IMR-90 (cell line): Measurements from ENCODE around the gene OPTN. TPM values are rescaled to one million over a fixed set of nuclear protein-coding genes. Genes with fewer than 3 reads are reported as not detected.
"Not testable (repeated sequence)": the region's sequence is repeated elsewhere in the genome, so short reads cannot be mapped to it uniquely, and the experiment has no call there.

Source experiments
- ATAC-seq: fragments of 200-7000 bp; cut with Tn5 transposase; 2 replicates; pipeline ENCODE4 v1.9.1; 2020; ENCODE audit warnings: low read depth, mild to moderate bottlenecking, moderate library complexity
- BruUV-seq: library from RNA; stranded (reverse); fragments of 400-500 nt; replicated peaks from 2 replicates; lab custom pipeline; 2021; lab: Mats Ljungman, UMichigan
- CTCF ChIA-PET: fragments of 300-600 bp; formaldehyde crosslinking; extraction: SDS; loops from one replicate; lab custom pipeline; 2021; ENCODE audit warnings: antibody characterized with exemption; lab: Yijun Ruan, JAX
- POLR2A ChIA-PET: fragments of 300-600 bp; sonication (Branson Sonifier 250); formaldehyde crosslinking; loops from one replicate; lab custom pipeline; 2022; ENCODE audit warnings: antibody characterized with exemption; ENCODE audit not compliant: unreplicated experiment; lab: Charles Lee
- DNase-seq: peaks from one replicate; pipeline ENCODE4 v3.0.0; 2013
- H2AFZ ChIP-seq: replicated peaks from 2 replicates; pipeline ENCODE3; 2013; ENCODE audit warnings: low read length, mild to moderate bottlenecking; ENCODE audit not compliant: poor library complexity
- H2AK5ac ChIP-seq: 2 replicates; pipeline ENCODE4 v1.6.1; 2013; ENCODE audit warnings: low read depth, low read length, inconsistent platforms
- H2AK9ac ChIP-seq: replicated peaks from 2 replicates; pipeline ENCODE3; 2013; ENCODE audit warnings: mild to moderate bottlenecking, low read depth, low read length, moderate library complexity; ENCODE audit not compliant: poor library complexity
- H2BK120ac ChIP-seq: 2 replicates; pipeline ENCODE4 v1.6.1; 2013; ENCODE audit warnings: low read depth, low read length, inconsistent platforms
- H2BK15ac ChIP-seq: 3 replicates; pipeline ENCODE4 v1.6.1; 2013; ENCODE audit warnings: low read depth, low read length, inconsistent platforms
- H2BK20ac ChIP-seq: 2 replicates; pipeline ENCODE4 v1.6.1; 2013; ENCODE audit warnings: low read depth, mild to moderate bottlenecking, inconsistent platforms, low read length, moderate library complexity
- H2BK5ac ChIP-seq: 2 replicates; pipeline ENCODE4 v1.6.1; 2013; ENCODE audit warnings: mild to moderate bottlenecking, low read depth, low read length, inconsistent platforms; ENCODE audit not compliant: poor library complexity, severe bottlenecking
- H3K14ac ChIP-seq: replicated peaks from 2 replicates; pipeline ENCODE4 v1.6.1; 2013; ENCODE audit warnings: low read depth, low read length, inconsistent platforms
- H3K18ac ChIP-seq: 2 replicates; pipeline ENCODE4 v1.6.1; 2013; ENCODE audit warnings: low read depth, low read length, control low read depth
- H3K23ac ChIP-seq: 2 replicates; pipeline ENCODE4 v1.6.1; 2013; ENCODE audit warnings: low read depth, low read length, inconsistent platforms
- H3K27ac ChIP-seq: 2 replicates; pipeline ENCODE4 v1.5.1; 2013; ENCODE audit warnings: mild to moderate bottlenecking, control low read depth, low read length; ENCODE audit not compliant: insufficient read depth
- H3K27me3 ChIP-seq: 2 replicates; pipeline ENCODE4 v1.6.1; 2013; ENCODE audit warnings: low read length; ENCODE audit not compliant: control insufficient read depth, insufficient read depth
- H3K36me3 ChIP-seq: 2 replicates; pipeline ENCODE4 v1.6.1; 2013; ENCODE audit warnings: low read length, mixed read lengths; ENCODE audit not compliant: control insufficient read depth, insufficient read depth
- H3K4ac ChIP-seq: 2 replicates; pipeline ENCODE4 v1.6.1; 2013; ENCODE audit warnings: low read depth, low read length, inconsistent platforms
- H3K4me1 ChIP-seq: 2 replicates; pipeline ENCODE4 v1.6.1; 2013; ENCODE audit warnings: low read length, mixed read lengths; ENCODE audit not compliant: control insufficient read depth, insufficient read depth
- H3K4me2 ChIP-seq: 2 replicates; pipeline ENCODE4 v1.6.1; 2013; ENCODE audit warnings: low read depth, mild to moderate bottlenecking, control low read depth, low read length, moderate library complexity
- H3K4me3 ChIP-seq: 2 replicates; pipeline ENCODE4 v1.5.1; 2013; ENCODE audit warnings: low read depth, mild to moderate bottlenecking, control low read depth, low read length, moderate library complexity; ENCODE audit not compliant: insufficient read depth
- H3K56ac ChIP-seq: 2 replicates; pipeline ENCODE4 v1.6.1; 2013; ENCODE audit warnings: low read length, inconsistent platforms; ENCODE audit not compliant: insufficient read depth; ENCODE audit errors: extremely low read depth
- H3K79me1 ChIP-seq, 2 experiments: 2 replicates each; pipeline ENCODE4 v1.6.1; 2013; ENCODE audit warnings: low read length in 2 of 2, inconsistent platforms in 1 of 2, low read depth in 1 of 2
- H3K9ac ChIP-seq: 2 replicates; pipeline ENCODE4 v1.6.1; 2013; ENCODE audit warnings: low read depth, low read length, control low read depth
- H3K9me1 ChIP-seq: 2 replicates; pipeline ENCODE4 v1.6.1; 2013; ENCODE audit warnings: low read length, inconsistent platforms; ENCODE audit not compliant: insufficient read depth
- H3K9me3 ChIP-seq: 2 replicates; pipeline ENCODE4 v1.6.1; 2013; ENCODE audit warnings: low read length; ENCODE audit not compliant: control insufficient read depth, insufficient read depth
- H4K20me1 ChIP-seq: 2 replicates; pipeline ENCODE4 v1.6.1; 2013; ENCODE audit warnings: low read length, inconsistent platforms; ENCODE audit not compliant: insufficient read depth
- H4K5ac ChIP-seq: 2 replicates; pipeline ENCODE4 v1.6.1; 2013; ENCODE audit warnings: mild to moderate bottlenecking, low read depth, low read length, control low read depth
- H4K8ac ChIP-seq, 2 experiments: 2 replicates each; pipeline ENCODE4 v1.6.1; 2013; ENCODE audit warnings: low read depth in 2 of 2, low read length in 2 of 2, control low read depth in 1 of 2, inconsistent platforms in 1 of 2
- H4K91ac ChIP-seq: 2 replicates; pipeline ENCODE4 v1.6.1; 2013; ENCODE audit warnings: low read depth, low read length, inconsistent platforms; ENCODE audit not compliant: insufficient read depth
- CEBPB ChIP-seq: IDR thresholded peaks from 2 replicates; pipeline ENCODE4 v1.6.1; 2012; ENCODE audit warnings: low read depth, low read length, improper control_type of control experiment
- CHD1 ChIP-seq: IDR thresholded peaks from 2 replicates; pipeline ENCODE4 v1.6.1; 2012; ENCODE audit warnings: low read depth, low read length, improper control_type of control experiment
- whole genome bisulfite sequencing, 2 experiments: methylation state at CpG; one replicate each; pipeline versions ENCODE4 v1.1.5 to v1.1.7; 2013; ENCODE audit warnings: missing lambda C conversion rate in 2 of 2; ENCODE audit not compliant: insufficient read length in 1 of 2; ENCODE audit errors: extremely low coverage in 2 of 2; 5-methylcytosine and 5-hydroxymethylcytosine counted together
- dilution Hi-C: fragments of 300-500 bp; cut with HindIII; formaldehyde crosslinking; loops from one replicate; pipeline ENCODE4 v1.14.3; 2018; ENCODE audit warnings: low sequenced_read_pairs; ENCODE audit not compliant: unreplicated experiment
- in situ Hi-C: fragments of 300-500 bp; cut with MboI; formaldehyde crosslinking; loops from 3 replicates; pipeline ENCODE4 v1.14.3; 2019; ENCODE audit warnings: low sequenced_read_pairs, inconsistent platforms, mixed read lengths
- intact Hi-C: fragments of 100-400 bp; cut with micrococcal nuclease; formaldehyde crosslinking; loops from 2 replicates; pipeline ENCODE4 v1.10.0; 2022
- polyA plus RNA-seq, 3 experiments: library from polyadenylated mRNA; depleted of rRNA; stranded (reverse); fragments of >200 nt; gene quantifications; 2 replicates each; pipeline ENCODE4 v1.2.3, GENCODE V29; 2012; ENCODE audit warnings: low replicate concordance in 1 of 3
- total RNA-seq: library from RNA; depleted of rRNA; stranded (reverse); fragments of >200 nt; gene quantifications from 2 replicates; pipeline ENCODE4 v1.2.3, GENCODE V29; 2012
- TF ChIP-seq, protein P1 (sequence below): fragments of 150-350 bp; IDR thresholded peaks from 2 replicates; pipeline ENCODE4 v1.6.1; 2017; ENCODE audit warnings: mild to moderate bottlenecking, antibody characterized with exemption, low read length, low read depth
- TF ChIP-seq, protein P2 (sequence below): fragments of 150-350 bp; IDR thresholded peaks from 2 replicates; pipeline ENCODE4 v1.6.1; 2016; ENCODE audit warnings: low read depth, mild to moderate bottlenecking, low read length, moderate library complexity, borderline replicate concordance

The OPTN gene
- total and polyA plus RNA-seq, 2 of the 4 experiments (the other 2 are of a cell fraction), result 34.8 to 41.4 TPM

DNA sequence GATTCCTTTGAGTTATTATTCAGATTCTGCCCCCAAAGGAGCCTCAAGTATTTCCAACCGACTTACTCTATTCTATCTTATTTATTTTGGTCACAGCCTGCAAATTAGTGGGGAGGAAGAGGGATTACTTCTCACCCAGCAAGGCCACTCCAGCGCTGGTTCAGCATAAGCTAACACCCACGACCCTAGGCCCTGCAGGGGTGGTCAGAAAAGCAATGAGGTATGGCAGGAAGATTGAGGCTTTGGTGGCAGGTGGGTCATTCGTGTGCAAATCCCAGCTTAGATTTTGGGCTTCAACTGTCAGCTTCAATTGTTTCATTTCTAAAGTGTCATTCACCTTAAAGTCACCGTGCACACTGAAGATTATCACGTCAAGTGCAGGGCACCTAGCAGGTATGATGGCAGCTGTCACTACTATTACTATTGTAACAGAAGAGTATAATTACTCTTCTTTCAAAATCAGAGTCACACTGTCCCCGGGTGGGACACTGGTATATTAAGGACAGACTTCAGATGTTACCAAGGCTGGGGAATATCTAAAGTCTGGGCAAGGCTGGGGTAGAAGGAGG is 48.8 kb upstream of the OPTN start:
- Histone ChIP-seq H4K5ac (no peak overlapping the region), H3K4me2 (no peak overlapping the region), H3K36me3 (no peaks in the 10 kb centered on the region), H2BK120ac (no peak overlapping the region), H3K4me1 (no peaks in the 10 kb centered on the region), H3K9me3 (no peaks in the 10 kb centered on the region), H2BK20ac (no peak overlapping the region), H4K8ac (no peak overlapping the region), H3K27me3 (peaks cover 28% of the 10 kb centered on the region), H2AK5ac (no peak overlapping the region), H3K18ac (no peak overlapping the region), H3K27ac (no peak overlapping the region), H2BK15ac (no peak overlapping the region), H3K14ac (no peak overlapping the region), H3K4me3 (no peak overlapping the region), H2AFZ (no peak overlapping the region), H3K23ac (no peak overlapping the region), H3K56ac (no peak overlapping the region), H3K79me1 (no peaks in the 10 kb centered on the region), H2BK5ac (no peak overlapping the region), H4K91ac (no peak overlapping the region), H3K9ac (no peak overlapping the region), H3K4ac (no peak overlapping the region), H3K9me1 (0 out of 2 replicates have a peak, but pooled peaks cover 2% of the 10 kb centered on the region), H4K20me1 (no peaks in the 10 kb centered on the region), H2AK9ac (no peak overlapping the region)
- dilution Hi-C loops (no loop called here), intact Hi-C loops (no loop called here), in situ Hi-C loops (loop anchor here (25.0 kb wide), 2 partner anchors 339 to 789 kb away; no protein-coding TSS in a partner anchor)
- POLR2A ChIA-PET, result no interaction called here
- 33% methylated on average over 1 of the region's 7 CpGs; no CpG with 5 or more reads in 1 of the 2 experiments for WGBS, 2 experiments
- TF ChIP-seq CHD1, result no peak
- TF ChIP-seq, protein P1, sequence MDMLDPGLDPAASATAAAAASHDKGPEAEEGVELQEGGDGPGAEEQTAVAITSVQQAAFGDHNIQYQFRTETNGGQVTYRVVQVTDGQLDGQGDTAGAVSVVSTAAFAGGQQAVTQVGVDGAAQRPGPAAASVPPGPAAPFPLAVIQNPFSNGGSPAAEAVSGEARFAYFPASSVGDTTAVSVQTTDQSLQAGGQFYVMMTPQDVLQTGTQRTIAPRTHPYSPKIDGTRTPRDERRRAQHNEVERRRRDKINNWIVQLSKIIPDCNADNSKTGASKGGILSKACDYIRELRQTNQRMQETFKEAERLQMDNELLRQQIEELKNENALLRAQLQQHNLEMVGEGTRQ, result no peak
- no peak for TF ChIP-seq CEBPB
- TF ChIP-seq, protein P2, sequence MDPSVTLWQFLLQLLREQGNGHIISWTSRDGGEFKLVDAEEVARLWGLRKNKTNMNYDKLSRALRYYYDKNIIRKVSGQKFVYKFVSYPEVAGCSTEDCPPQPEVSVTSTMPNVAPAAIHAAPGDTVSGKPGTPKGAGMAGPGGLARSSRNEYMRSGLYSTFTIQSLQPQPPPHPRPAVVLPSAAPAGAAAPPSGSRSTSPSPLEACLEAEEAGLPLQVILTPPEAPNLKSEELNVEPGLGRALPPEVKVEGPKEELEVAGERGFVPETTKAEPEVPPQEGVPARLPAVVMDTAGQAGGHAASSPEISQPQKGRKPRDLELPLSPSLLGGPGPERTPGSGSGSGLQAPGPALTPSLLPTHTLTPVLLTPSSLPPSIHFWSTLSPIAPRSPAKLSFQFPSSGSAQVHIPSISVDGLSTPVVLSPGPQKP, result no peak
- DNase-seq (no peak), ATAC-seq (no peak)
- CTCF ChIA-PET, result interaction anchor here (0.5 to 1.2 kb wide), 2 partner anchors 24 to 564 kb away, joined by 3 read pairs; no protein-coding TSS in a partner anchor
- no TSS peak for BruUV-seq

DNA sequence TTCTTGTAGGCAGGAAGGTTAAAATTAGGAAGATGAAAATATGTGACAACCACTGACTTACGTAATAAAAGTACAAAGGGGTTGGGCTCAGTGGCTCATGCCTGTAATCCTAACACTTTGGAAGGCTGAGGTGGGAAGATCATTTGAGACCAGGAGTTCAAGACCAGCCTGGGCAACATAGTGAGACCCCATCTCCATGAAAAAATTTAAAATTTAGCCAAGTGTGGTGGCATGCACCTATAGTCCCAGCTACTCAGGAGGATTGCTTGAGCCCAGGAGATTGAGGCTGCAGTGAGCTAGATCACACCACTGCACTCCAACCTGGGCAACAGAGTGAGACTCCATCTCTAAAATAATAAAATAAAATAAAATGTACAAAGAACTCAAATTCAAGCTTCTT is 46.8 kb upstream of the OPTN start:
- H3K9ac ChIP-seq, H3K4ac ChIP-seq, H2AK5ac ChIP-seq, H3K18ac ChIP-seq, H3K9me1 ChIP-seq, dilution Hi-C loops, H3K56ac ChIP-seq, H4K20me1 ChIP-seq, H2BK5ac ChIP-seq, DNase-seq, BruUV-seq, H2AFZ ChIP-seq, H4K8ac ChIP-seq, H3K36me3 ChIP-seq, ATAC-seq, H3K4me3 ChIP-seq, H4K91ac ChIP-seq, H3K9me3 ChIP-seq, H3K79me1 ChIP-seq, H4K5ac ChIP-seq, intact Hi-C loops, CTCF ChIA-PET, H3K4me2 ChIP-seq, H2AK9ac ChIP-seq, H3K27ac ChIP-seq, H2BK15ac ChIP-seq, H3K14ac ChIP-seq, POLR2A ChIA-PET, H3K4me1 ChIP-seq, H2BK20ac ChIP-seq, H3K23ac ChIP-seq, H2BK120ac ChIP-seq: not testable (repeated sequence)
- in situ Hi-C loops, result loop anchor here (25.0 kb wide), 2 partner anchors 341 to 791 kb away; no protein-coding TSS in a partner anchor
- H3K27me3 ChIP-seq, result peaks cover 23% of the 10 kb centered on the region
- WGBS, 2 experiments, result no CpG with 5 or more reads among the region's 1 CpG
